Measurements from ENCODE around the gene ZFP1. TPM values are rescaled to one million over a fixed set of nuclear protein-coding genes. Genes with fewer than 3 reads are reported as not detected.

The ZFP1 gene
- total and polyA plus RNA-seq, 3 donors from 2014 or later = 12.3 to 14.6 (median 14.0) TPM

- Histone ChIP-seq H3K4me3 (no peak overlapping the region), H3K36me3 (ENCODE audit: low read depth, missing control alignments) (no peaks in the 10 kb centered on the region), H3K27me3 (no peaks in the 10 kb centered on the region), H3K4me1 (peaks cover 42% of the 10 kb centered on the region), H3K9me3 (no peaks in the 10 kb centered on the region), H3K27ac (peak overlapping the region; percentile 41 to 59)
- TF ChIP-seq, protein P1, sequence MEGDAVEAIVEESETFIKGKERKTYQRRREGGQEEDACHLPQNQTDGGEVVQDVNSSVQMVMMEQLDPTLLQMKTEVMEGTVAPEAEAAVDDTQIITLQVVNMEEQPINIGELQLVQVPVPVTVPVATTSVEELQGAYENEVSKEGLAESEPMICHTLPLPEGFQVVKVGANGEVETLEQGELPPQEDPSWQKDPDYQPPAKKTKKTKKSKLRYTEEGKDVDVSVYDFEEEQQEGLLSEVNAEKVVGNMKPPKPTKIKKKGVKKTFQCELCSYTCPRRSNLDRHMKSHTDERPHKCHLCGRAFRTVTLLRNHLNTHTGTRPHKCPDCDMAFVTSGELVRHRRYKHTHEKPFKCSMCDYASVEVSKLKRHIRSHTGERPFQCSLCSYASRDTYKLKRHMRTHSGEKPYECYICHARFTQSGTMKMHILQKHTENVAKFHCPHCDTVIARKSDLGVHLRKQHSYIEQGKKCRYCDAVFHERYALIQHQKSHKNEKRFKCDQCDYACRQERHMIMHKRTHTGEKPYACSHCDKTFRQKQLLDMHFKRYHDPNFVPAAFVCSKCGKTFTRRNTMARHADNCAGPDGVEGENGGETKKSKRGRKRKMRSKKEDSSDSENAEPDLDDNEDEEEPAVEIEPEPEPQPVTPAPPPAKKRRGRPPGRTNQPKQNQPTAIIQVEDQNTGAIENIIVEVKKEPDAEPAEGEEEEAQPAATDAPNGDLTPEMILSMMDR (IDR thresholded peaks at IDR 0.05) = peak; percentile 85 to 90 (median 85)
- no peak for TF ChIP-seq POLR2A (IDR thresholded peaks at IDR 0.05)
- 33 to 41% methylated on average over 13 to 28 of the region's 28 CpGs for WGBS, 2 donors
- DNase-seq = peak; percentile 94
- intact Hi-C loops (cut with DNase I; ENCODE audit: low total_unique reads) = loop anchor here (2.0 kb wide), 1 partner anchor 112 kb away; the partner anchor contains the start of gene ZNRF1
These were observed 37.4 kb upstream of the ZFP1 start for GRCh38 chr16:75110637-75111513.

GRCh38 chr16:75111514-75111940 is 36.8 kb upstream of the ZFP1 start:
- Histone ChIP-seq H3K4me3 (no peak overlapping the region), H3K4me1 (peaks cover 44% of the 10 kb centered on the region)
- intact Hi-C loops (cut with DNase I; ENCODE audit: low total_unique reads) = loop anchor here (2.0 kb wide), 1 partner anchor 113 kb away; the partner anchor contains the start of gene ZNRF1

GRCh38 chr16:75111961-75112733 is 36.2 kb upstream of the ZFP1 start:
- no peaks in the 10 kb centered on the region for H3K9me3 ChIP-seq
- intact Hi-C loops (cut with DNase I; ENCODE audit: low total_unique reads) = loop anchor here (2.0 kb wide), 1 partner anchor 113 kb away; the partner anchor contains the start of gene ZNRF1
- no peak overlapping the region for H3K4me3 ChIP-seq
- TF ChIP-seq POLR2A (IDR thresholded peaks at IDR 0.05) = no peak
- TF ChIP-seq, protein P1 (IDR thresholded peaks at IDR 0.05) = no peak
- no peaks in the 10 kb centered on the region for H3K27me3 ChIP-seq
- WGBS, 2 donors = 40 to 49% methylated on average over 21 to 26 of the region's 26 CpGs
- no peak for DNase-seq
- no peaks in the 10 kb centered on the region for H3K36me3 ChIP-seq (ENCODE audit: low read depth, missing control alignments)
- H3K27ac ChIP-seq = no peak overlapping the region
- H3K4me1 ChIP-seq = peaks cover 44% of the 10 kb centered on the region

More at GRCh38 chr16:75111514-75111940, 36.8 kb upstream of the ZFP1 start:
- Histone ChIP-seq H3K36me3 (ENCODE audit: low read depth, missing control alignments) (no peaks in the 10 kb centered on the region), H3K9me3 (no peaks in the 10 kb centered on the region), H3K27me3 (no peaks in the 10 kb centered on the region), H3K27ac (no peak overlapping the region)
- no peak for DNase-seq
- 48 to 63% methylated on average over 1 to 7 of the region's 7 CpGs for WGBS, 2 donors
- TF ChIP-seq, protein P1 (IDR thresholded peaks at IDR 0.05) = peak in 1 of 3 experiments; percentile 6
- TF ChIP-seq POLR2A (IDR thresholded peaks at IDR 0.05) = no peak

- 68 to 72% methylated on average over 12 to 14 of the region's 14 CpGs for WGBS, 2 donors
- Histone ChIP-seq H3K4me1 (peaks cover 44% of the 10 kb centered on the region), H3K4me3 (no peak overlapping the region), H3K27ac (no peak overlapping the region), H3K36me3 (ENCODE audit: low read depth, missing control alignments) (no peaks in the 10 kb centered on the region), H3K9me3 (no peaks in the 10 kb centered on the region), H3K27me3 (no peaks in the 10 kb centered on the region)
- intact Hi-C loops (cut with DNase I; ENCODE audit: low total_unique reads) = no loop called here
- no peak for TF ChIP-seq POLR2A (IDR thresholded peaks at IDR 0.05)
- TF ChIP-seq, protein P1 (IDR thresholded peaks at IDR 0.05) = no peak
- no peak for DNase-seq
These were observed 35.4 kb upstream of the ZFP1 start for GRCh38 chr16:75112734-75113491.
